ENCODE results near the gene MED9.
"Not testable (repeated sequence)": the region's sequence is repeated elsewhere in the genome, so short reads cannot be mapped to it uniquely, and the experiment has no call there.

Gene MED9

DNA sequence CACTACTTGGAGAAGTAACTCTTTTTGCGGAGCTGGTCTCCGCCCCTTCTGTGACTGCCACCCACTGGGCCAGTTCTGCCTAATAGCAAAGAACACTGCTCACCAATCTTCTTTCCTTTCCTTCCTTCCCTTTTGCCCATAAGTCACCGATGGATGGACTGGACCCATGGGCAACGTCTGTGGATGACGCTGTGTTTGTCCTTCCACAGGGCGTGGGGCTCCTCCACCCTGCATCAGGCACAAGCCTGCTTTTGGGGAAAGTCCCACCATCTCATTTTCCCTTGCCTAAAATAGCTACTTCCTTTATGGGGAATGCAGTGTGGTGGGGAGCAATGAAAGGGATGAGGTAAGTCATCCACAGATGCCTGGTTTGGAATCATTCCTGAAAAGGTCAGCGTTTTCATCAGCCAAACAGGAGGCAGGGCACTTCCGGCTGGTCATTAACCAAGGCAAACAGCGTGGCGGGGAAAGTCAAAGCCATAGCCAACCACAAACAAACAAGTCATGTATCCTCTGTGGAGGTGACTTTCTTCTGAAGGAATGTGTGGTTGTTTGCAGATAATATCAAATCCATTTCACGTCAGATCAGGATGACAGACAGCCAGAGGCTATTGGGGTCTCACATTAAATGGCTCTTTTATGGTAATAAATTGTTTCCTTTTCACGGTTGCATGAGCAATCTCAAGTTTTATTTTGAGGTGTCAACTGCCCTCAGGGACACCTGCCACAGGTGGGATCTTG lies 30.7 kb upstream of the MED9 start:
- FAIRE-seq (peak; percentile 82), DNase-seq (ENCODE audit: insufficient read length, low spot score) (peak; percentile 94)
- TF ChIP-seq POLR2A (IDR thresholded peaks at IDR 0.05; ENCODE audit: low read depth, low read length), result no peak

DNA sequence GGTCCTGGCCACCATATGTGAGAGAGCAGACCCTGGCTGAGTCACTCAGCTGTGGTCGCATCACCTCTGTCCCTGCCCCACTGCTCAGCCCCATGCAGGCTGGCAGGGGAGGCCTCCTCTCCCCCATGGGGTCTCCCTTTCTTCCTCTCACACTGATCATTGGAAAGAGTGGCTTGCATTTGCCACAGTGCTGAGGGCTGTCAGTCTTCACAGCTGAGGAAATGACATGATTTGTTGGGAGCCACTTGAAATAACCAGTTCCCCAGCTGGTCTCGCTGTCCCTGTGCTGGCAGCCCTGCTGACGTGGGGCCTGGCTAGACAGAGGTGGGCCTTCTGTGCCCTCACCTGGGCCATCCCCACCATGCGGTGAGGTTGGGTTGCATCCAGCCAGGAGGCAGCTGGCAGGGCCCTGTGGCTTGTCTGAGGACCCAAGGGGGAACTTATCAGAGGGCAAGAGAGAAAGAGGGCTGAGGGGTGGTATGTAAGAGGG lies 30.1 kb upstream of the MED9 start:
- no peak for TF ChIP-seq POLR2A (IDR thresholded peaks at IDR 0.05; ENCODE audit: low read depth, low read length)
- no peak for DNase-seq (ENCODE audit: insufficient read length, low spot score)
- FAIRE-seq, result no peak

DNA sequence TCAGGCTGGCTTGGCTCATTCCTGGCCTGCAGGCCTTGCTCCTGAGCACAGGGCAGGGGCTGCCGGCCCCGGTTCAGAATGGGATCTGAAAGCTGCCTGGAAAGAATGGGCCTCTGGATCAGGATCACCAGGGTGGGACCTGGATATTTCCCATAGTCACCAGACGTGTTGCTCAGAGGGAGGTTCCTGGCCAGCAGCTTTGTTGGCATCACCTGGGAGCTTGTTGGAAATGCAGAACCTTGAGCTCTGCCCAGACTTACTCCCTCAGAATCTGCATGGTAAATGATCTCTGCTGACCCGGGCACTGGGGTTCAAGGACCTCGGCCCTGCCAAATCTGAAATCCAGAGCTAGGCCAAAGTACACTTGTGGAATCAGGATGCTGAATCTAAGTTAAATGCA lies 29.5 kb upstream of the MED9 start:
- no peak for FAIRE-seq
- TF ChIP-seq POLR2A (IDR thresholded peaks at IDR 0.05; ENCODE audit: low read depth, low read length), result no peak
- no peak for DNase-seq (ENCODE audit: insufficient read length, low spot score)

DNA sequence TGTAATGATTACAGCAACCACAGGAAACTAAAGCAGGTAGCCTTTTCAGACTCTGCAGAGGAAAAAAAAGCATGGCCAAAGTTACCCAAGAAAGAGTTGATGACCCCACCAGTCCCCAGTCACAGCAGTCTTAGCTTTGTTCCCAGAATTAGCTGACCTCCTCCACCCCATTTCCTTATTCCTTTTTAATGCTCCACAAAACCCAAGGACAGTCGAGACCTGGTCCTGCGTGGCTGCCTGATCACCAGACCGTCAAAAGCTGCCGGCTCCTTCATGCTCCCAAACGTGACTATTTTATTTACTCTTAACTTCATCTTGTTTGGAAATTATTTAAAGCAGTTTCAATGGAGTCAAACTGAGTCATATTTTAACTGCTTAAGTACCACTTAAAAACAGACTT lies 28.7 kb upstream of the MED9 start:
- TF ChIP-seq POLR2A (IDR thresholded peaks at IDR 0.05; ENCODE audit: low read depth, low read length), result no peak
- FAIRE-seq (no peak), DNase-seq (ENCODE audit: insufficient read length, low spot score) (no peak)

DNA sequence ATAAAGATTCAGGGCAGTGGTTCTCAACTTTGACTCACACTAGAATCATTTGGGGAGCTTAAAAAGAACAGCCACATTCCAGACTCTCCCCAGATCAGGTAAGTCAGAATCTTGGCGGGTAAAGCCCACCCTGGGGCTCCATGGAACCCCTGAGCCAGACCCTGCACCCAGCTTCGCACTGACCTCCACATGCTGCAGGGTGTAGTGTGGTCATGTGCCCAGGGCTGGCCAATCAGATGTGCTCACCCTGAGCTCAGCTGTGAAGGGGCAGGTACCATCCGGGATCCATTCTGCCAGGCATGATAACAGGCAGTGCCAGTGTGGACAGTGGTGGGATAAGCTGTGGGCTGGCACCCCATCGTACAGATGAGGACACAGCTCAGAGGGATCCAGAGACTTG lies 28.1 kb upstream of the MED9 start:
- no peak for TF ChIP-seq POLR2A (IDR thresholded peaks at IDR 0.05; ENCODE audit: low read depth, low read length)
- FAIRE-seq (no peak), DNase-seq (ENCODE audit: insufficient read length, low spot score) (no peak)

DNA sequence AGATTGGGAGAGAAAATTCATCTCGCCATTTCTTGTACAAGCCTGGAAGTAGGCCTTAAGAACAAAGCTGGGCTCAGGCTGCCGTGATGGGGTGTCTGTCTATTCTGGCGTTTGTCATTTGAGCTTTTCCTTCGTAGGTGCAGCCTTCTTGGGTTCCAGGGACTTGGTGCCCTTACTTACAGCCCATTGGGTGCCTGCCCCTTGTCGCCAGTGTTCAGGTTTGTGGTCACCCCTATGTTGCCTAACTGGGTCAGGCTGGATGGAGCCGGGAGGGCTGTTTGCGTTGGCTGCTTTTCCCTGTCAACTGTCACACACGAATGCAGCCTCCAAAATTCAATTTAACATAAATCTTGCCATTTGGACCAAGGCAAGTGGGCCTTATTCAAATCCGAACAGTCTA lies 23.7 kb upstream of the MED9 start:
- no peak for TF ChIP-seq POLR2A (IDR thresholded peaks at IDR 0.05; ENCODE audit: low read depth, low read length)
- FAIRE-seq, result no peak
- DNase-seq (ENCODE audit: insufficient read length, low spot score), result no peak

DNA sequence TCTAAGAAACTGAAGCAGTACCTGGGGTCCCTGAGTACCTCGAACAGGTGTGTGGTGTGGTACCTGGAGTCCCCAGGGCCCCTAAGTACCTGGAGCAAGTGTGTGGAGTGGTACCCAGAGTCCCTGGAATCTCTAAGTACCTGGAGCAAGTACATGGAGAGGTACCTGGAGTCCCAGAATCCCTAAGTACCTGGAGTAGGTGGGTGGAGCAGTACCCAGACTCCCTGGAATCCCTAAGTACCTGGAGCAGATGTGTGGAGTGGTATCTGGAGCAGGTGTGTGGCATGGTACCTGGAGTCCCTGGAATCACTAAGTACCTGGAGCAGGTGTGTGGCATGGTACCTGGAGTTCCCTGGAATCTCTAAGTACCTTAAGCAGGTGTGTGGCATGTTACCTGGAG lies 22.5 kb upstream of the MED9 start:
- no peak for TF ChIP-seq POLR2A (IDR thresholded peaks at IDR 0.05; ENCODE audit: low read depth, low read length)
- FAIRE-seq, result no peak
- no peak for DNase-seq (ENCODE audit: insufficient read length, low spot score)

DNA sequence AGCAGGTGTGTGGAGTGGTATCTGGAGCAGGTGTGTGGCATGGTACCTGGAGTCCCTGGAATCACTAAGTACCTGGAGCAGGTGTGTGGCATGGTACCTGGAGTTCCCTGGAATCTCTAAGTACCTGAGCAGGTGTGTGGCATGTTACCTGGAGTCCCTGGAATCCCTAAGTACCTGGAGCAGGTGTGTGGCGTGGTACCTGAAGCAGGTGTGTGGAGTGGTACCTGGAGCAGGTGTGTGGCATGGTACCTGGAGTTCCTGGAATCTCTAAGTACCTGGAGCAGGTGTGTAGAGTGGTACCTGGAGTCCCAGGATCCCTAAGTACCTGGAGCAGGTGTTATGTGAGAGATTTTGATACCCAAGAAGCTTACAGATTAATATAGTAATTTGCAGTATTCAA lies 22.1 kb upstream of the MED9 start:
- not testable (repeated sequence) for DNase-seq (ENCODE audit: insufficient read length, low spot score); FAIRE-seq

DNA sequence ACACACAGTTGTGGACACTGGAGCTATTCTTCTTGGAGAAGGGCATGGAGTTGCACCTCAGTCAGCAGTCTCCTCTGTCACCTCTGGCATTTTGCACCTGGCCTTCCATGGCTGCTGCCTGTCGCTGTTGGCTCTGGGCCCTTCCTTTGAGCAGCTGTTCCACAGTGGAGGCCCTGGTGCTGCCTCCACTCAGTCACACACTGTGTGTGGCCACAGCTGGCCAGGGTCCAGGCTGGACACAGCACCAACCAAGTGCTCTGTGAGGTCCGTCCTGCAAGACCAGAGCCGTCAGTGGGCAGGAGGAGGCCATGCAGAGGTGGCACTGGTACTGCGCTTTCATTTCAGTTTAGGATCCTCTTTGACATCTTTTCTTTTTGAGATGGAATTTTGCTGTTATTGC lies 21.6 kb upstream of the MED9 start:
- TF ChIP-seq POLR2A (IDR thresholded peaks at IDR 0.05; ENCODE audit: low read depth, low read length), result no peak
- FAIRE-seq (no peak), DNase-seq (ENCODE audit: insufficient read length, low spot score) (no peak)

DNA sequence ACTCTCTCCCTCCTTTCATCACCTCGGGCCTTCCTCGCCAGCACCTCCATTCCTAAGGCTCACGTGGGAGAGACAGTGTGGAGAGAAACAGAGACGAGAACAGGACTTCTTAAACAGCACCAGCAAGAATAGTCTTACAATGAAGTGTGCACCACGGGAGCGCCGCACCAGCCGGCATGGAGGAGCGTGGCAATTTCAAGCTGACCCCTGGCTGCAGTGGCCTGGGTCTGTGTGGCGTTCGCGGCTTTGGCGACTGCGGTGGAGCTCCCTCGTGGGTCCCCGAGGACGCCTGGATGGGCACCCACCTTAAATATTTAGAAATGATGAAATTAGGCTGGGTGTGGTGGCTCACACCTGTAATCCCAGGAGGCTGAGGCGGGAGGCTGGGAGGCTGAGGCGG lies 20.5 kb upstream of the MED9 start:
- DNase-seq (ENCODE audit: insufficient read length, low spot score) (no peak), FAIRE-seq (no peak)
- no peak for TF ChIP-seq POLR2A (IDR thresholded peaks at IDR 0.05; ENCODE audit: low read depth, low read length)

DNA sequence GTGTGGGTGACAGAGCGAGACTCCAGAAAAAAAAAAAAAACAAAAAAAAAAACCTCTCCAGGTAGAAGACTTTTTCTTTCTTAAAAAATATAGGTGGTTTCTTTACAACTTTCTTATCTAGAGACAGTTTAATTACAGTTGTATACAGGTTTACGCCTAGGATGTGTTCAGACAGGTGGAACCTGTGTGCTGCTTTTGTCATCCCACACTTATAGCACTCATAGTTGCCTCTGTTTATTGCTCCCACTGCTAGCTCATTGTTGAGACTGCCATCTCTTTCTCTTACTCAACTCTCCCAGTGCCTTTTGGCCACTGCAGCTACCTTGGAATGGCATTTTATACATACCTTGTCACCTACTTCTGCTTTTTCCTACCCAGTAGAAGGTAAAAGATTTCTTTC lies 19.1 kb upstream of the MED9 start:
- no peak for DNase-seq (ENCODE audit: insufficient read length, low spot score)
- TF ChIP-seq POLR2A (IDR thresholded peaks at IDR 0.05; ENCODE audit: low read depth, low read length), result no peak
- FAIRE-seq, result no peak

DNA sequence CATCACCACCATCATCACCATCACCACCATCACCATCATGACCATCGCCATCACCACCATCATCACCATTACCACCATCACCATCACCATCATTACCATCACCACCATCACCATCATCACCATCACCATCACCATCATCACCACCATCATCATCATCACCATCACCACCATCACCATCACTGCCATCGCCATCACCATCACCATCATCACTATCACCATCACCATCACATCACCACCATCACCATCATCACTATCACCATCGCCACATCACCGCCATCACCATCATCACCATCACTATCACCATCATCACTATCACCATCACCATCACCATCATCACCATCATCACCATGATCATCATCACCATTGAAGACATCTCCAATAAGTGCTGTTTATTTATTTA lies 16.8 kb upstream of the MED9 start:
- DNase-seq (ENCODE audit: insufficient read length, low spot score) (no peak), FAIRE-seq (no peak)
- TF ChIP-seq POLR2A (IDR thresholded peaks at IDR 0.05; ENCODE audit: low read depth, low read length), result no peak

DNA sequence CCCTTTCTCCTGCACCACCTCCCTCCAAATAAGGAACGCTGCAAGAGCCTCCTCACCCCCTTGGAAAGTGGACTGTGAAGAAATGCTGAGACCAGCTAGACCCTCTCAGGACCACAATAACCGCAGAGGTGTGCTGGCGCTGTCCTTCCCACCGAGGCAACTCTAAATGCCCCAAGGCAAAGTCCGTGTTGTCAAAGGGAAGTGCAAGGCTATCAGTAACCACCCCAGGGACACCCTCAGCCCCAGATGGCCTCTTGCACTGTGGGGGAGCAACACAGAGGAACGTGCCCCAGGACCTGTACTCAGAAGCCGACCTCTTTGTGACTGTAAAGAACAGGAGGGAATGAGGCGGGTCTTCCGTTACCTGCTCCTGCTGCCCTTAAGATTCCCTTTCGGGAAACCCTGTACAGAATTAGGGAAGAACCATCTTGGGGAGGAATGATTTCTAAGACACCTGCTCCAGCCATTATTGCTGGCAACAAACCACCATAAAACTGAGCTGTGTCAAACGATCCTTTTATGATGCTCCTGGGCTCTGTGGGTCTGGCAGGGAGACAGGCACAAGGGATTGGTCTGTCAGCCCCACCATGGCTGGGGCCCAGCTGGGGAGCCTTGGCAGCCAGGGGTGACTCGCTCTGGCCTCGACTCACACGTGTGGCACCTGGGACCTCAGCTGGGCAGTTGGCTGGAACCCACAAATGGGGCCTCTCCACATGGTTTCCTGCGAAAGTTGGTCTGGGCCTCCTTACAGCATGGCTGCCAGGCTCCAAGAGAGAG lies 14.6 kb upstream of the MED9 start:
- FAIRE-seq (no peak), DNase-seq (ENCODE audit: insufficient read length, low spot score) (no peak)
- TF ChIP-seq POLR2A (IDR thresholded peaks at IDR 0.05; ENCODE audit: low read depth, low read length), result no peak

DNA sequence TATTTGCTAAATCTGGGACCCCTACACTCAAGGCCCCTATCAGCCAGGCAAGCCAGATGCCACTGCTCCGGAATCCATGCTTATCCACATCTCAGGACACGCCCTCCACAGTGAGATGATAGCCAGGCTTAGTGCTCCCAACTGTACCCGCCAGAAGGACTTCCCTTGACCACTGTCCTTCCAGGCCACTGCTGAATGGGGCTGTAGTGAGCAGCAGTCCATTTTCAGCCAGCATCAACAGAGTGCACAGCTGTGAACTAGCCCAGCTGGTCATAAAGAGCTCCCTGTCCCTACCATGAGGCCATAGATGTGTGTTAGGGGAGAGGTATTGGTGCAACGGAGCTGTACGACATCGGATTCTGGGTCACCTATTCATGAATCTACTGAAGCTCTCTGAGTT lies 13.0 kb upstream of the MED9 start:
- no peak for FAIRE-seq
- no peak for TF ChIP-seq POLR2A (IDR thresholded peaks at IDR 0.05; ENCODE audit: low read depth, low read length)

DNA sequence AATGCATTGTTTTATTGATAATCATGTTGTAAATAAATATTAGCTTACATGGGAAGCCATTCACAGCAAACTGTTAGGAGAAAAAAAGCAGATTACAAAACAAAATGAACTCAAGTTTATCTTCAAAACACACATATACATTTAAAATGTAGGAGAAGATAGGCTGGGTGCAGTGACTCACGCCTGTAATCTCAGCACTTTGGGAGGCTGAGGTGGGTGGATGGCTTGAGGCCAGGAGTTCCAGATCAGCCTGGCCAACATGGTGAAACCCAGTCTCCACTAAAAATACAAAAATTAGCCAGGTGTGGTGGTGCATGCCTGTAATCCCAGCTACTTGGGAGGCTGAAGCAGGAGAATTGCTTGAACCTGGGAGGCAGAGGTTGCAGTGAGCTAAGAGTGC lies 10.9 kb upstream of the MED9 start:
- DNase-seq (ENCODE audit: insufficient read length, low spot score), result not testable (repeated sequence)

More for the DNA sequence above, 13.0 kb upstream of the MED9 start:
- DNase-seq (ENCODE audit: insufficient read length, low spot score), result no peak

More for the DNA sequence above, 10.9 kb upstream of the MED9 start:
- FAIRE-seq, result not testable (repeated sequence)

All from H54 (cell line).